ENCODE measurements around the gene ZBTB40. TPM values are rescaled to one million over a fixed set of nuclear protein-coding genes. Genes with fewer than 3 reads are reported as not detected.

Gene ZBTB40
- total and polyA plus RNA-seq, 10 donors: 4.4 to 40.2 (median 30.2) TPM

DNA sequence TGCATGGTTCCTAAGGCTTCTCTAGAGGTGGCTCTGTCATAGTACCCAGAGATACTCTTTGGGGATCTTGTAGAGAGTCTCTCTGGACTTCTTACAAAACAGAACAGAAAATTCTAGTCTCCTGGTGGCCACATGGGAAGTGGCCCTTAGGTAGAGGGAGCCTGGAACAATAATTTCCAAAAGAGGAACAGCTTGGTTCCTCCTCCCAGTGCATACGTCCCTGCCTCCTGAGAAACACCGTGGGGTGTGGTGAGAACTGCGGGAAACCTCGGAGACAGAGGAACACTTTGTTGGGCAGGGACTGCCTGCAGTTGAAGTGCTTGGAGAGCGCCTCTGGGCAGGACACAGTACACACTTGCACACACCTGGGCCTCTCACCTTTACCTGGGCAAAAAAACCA, 72.8 kb downstream of the ZBTB40 start:
- intact Hi-C loops (cut with DNase I; ENCODE audit: low total_unique reads): no loop called here
- no peak for DNase-seq
- peaks cover 6 to 100% (median 82%) of the 10 kb centered on the region in 6 donors for H3K36me3 ChIP-seq

DNA sequence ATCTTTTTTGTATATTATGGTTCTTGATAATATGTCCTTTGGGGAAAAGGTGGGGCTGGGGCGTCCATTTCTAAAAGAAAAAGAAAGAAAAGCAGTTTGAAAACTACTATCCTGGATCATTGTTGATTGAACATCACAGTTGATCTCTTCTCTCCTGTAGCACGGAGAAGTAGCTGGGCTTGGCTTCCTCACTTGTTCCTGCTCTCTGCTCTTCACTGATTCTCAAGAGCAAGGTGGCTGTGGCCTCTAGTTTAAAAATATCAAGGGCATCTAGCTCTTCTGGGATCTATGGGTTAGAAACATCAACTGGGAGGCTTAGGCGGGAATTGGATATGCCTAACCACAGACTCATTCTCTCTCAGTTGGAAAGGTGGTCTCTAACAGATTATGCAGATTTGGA, 73.6 kb downstream of the ZBTB40 start:
- Histone ChIP-seq H3K27me3 (replicated peaks in 1 of 7) (no peaks in the 10 kb centered on the region), H3K4me3 (no peak overlapping the region), H3K9me3 (no peaks in the 10 kb centered on the region), H3K4me1 (peaks cover 0 to 4% (median 0%) of the 10 kb centered on the region in 6 donors), H3K27ac (no peak overlapping the region), H3K36me3 (peaks cover 6 to 100% (median 75%) of the 10 kb centered on the region in 6 donors)
- TF ChIP-seq POLR2A (IDR thresholded peaks at IDR 0.05) (no peak), POLR2AphosphoS5 (IDR thresholded peaks at IDR 0.05) (no peak)
- TF ChIP-seq, protein P1, sequence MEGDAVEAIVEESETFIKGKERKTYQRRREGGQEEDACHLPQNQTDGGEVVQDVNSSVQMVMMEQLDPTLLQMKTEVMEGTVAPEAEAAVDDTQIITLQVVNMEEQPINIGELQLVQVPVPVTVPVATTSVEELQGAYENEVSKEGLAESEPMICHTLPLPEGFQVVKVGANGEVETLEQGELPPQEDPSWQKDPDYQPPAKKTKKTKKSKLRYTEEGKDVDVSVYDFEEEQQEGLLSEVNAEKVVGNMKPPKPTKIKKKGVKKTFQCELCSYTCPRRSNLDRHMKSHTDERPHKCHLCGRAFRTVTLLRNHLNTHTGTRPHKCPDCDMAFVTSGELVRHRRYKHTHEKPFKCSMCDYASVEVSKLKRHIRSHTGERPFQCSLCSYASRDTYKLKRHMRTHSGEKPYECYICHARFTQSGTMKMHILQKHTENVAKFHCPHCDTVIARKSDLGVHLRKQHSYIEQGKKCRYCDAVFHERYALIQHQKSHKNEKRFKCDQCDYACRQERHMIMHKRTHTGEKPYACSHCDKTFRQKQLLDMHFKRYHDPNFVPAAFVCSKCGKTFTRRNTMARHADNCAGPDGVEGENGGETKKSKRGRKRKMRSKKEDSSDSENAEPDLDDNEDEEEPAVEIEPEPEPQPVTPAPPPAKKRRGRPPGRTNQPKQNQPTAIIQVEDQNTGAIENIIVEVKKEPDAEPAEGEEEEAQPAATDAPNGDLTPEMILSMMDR (IDR thresholded peaks at IDR 0.05 in 8 of 11, conservative IDR thresholded peaks at IDR 0.05 in 3 of 11): no peak
- 89 to 98% (median 96%) methylated on average over 3 of the region's 3 CpGs for WGBS, 5 donors
- intact Hi-C loops (cut with DNase I; ENCODE audit: low total_unique reads): no loop called here
- no peak for DNase-seq

More for the DNA sequence above, 72.8 kb downstream of the ZBTB40 start:
- H3K4me3 ChIP-seq: no peak overlapping the region
- no peaks in the 10 kb centered on the region for H3K27me3 ChIP-seq (replicated peaks in 1 of 7)
- WGBS, 5 donors: 69 to 91% (median 76%) methylated on average over 5 of the region's 5 CpGs
- no peaks in the 10 kb centered on the region for H3K9me3 ChIP-seq
- H3K27ac ChIP-seq: no peak overlapping the region
- peaks cover 0 to 4% (median 0%) of the 10 kb centered on the region in 6 donors for H3K4me1 ChIP-seq
- no peak for TF ChIP-seq POLR2A (IDR thresholded peaks at IDR 0.05)
- no peak for TF ChIP-seq POLR2AphosphoS5 (IDR thresholded peaks at IDR 0.05)
- TF ChIP-seq, protein P1 (IDR thresholded peaks at IDR 0.05 in 8 of 11, conservative IDR thresholded peaks at IDR 0.05 in 3 of 11): no peak

DNA sequence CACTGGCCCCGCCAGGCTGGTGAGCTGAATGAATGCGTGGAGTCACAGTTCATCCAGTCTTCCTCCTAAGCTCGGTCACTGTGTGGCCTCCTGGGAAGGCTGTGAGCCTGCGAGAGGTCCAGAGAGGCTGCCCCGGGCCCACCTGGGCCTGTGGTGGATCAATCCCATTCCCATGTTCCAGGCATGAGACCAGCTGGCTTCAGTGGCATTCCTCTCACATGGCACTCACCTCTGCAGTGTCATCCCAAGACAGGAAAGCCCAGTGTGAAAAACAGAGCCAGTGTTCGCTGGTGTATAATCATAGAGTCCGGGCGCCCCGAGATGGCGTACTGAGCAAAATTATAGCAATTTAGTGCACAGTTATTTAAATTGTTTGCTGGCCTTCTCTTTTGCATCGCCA, 74.0 kb downstream of the ZBTB40 start:
- no peaks in the 10 kb centered on the region for H3K9me3 ChIP-seq
- H3K27me3 ChIP-seq (replicated peaks in 1 of 7): no peaks in the 10 kb centered on the region
- H3K27ac ChIP-seq: no peak overlapping the region
- H3K4me1 ChIP-seq: peaks cover 0 to 7% (median under 1%) of the 10 kb centered on the region in 6 donors
- DNase-seq: no peak
- intact Hi-C loops (cut with DNase I; ENCODE audit: low total_unique reads): no loop called here
- H3K4me3 ChIP-seq: no peak overlapping the region
- no peak for TF ChIP-seq POLR2AphosphoS5 (IDR thresholded peaks at IDR 0.05)
- TF ChIP-seq POLR2A (IDR thresholded peaks at IDR 0.05): no peak
- TF ChIP-seq, protein P1 (IDR thresholded peaks at IDR 0.05 in 8 of 11, conservative IDR thresholded peaks at IDR 0.05 in 3 of 11): no peak
- H3K36me3 ChIP-seq: peaks cover 3 to 96% (median 70%) of the 10 kb centered on the region in 6 donors
- WGBS, 5 donors: 92 to 97% (median 94%) methylated on average over 11 of the region's 11 CpGs

DNA sequence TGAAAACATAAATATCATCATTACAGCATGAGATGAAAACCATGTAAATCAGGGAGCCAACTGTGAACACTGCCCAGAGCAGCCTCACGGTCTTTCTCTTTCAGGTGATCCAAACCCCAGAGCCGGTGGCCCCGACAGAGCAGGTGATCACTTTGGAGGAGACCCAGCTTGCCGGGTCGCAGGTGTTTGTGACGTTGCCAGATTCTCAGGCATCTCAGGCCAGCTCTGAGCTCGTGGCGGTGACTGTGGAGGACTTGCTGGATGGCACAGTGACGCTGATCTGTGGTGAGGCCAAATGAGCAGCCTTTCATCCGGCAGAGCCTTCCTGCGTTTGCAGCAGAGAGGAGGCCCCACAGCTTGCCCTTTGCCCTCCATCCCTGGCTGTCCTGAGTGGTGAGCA, 74.4 kb downstream of the ZBTB40 start:
- no peak overlapping the region for H3K27ac ChIP-seq
- DNase-seq: no peak
- WGBS, 5 donors: 88 to 94% (median 90%) methylated on average over 9 to 11 of the region's 11 CpGs

More for the DNA sequence above, 74.4 kb downstream of the ZBTB40 start:
- TF ChIP-seq, protein P1 (IDR thresholded peaks at IDR 0.05 in 8 of 11, conservative IDR thresholded peaks at IDR 0.05 in 3 of 11): no peak
- TF ChIP-seq POLR2A (IDR thresholded peaks at IDR 0.05): no peak
- no peak for TF ChIP-seq POLR2AphosphoS5 (IDR thresholded peaks at IDR 0.05)
- intact Hi-C loops (cut with DNase I; ENCODE audit: low total_unique reads): no loop called here
- peaks cover 3 to 93% (median 66%) of the 10 kb centered on the region in 6 donors for H3K36me3 ChIP-seq
- peaks cover 0 to 12% (median 2%) of the 10 kb centered on the region in 6 donors for H3K4me1 ChIP-seq
- H3K27me3 ChIP-seq (replicated peaks in 1 of 7): no peaks in the 10 kb centered on the region
- no peak overlapping the region for H3K4me3 ChIP-seq
- no peaks in the 10 kb centered on the region for H3K9me3 ChIP-seq

All from spleen (tissue), 11 donors.